ENCODE data around the gene ACSS3. TPM values are rescaled to one million over a fixed set of nuclear protein-coding genes. Genes with fewer than 3 reads are reported as not detected.

Gene ACSS3
- total and polyA plus RNA-seq, 2 of the 8 experiments (the other 6 are each of a cell fraction or from before 2014, with no cell fraction given) = 14.4 to 24.0 TPM

DNA sequence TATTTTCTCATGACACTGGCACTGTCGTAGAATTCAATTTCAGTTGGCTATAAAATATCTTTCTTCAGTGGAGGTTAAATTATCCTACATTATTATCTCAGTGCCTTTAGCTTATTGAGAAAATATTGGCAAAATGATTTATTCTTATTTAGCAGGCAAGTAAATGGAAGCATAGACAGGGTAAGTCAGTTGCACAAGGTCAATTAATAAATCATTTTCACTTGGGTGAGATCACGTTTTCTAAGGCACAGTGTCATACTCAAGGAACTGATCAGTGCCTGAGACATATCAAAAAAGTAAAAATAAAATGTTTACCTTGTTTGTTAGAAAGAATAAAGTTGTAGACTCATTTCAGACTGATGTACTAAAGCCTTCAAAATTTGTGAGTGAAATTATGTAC is 95.0 kb downstream of the ACSS3 start:
- H3K27ac ChIP-seq (ENCODE audit: low read depth, low read length) = no peak overlapping the region
- H3K56ac ChIP-seq (replicated peaks; ENCODE audit: insufficient read length, low read depth, low read length) = no peak overlapping the region
- H2BK20ac ChIP-seq (ENCODE audit: low read length) = no peak overlapping the region
- no peak overlapping the region for H3K14ac ChIP-seq (ENCODE audit: insufficient read length)
- H3K4me2 ChIP-seq (ENCODE audit: insufficient read depth in 1 of 2, low read depth in 2 of 2, low read length in 2 of 2) = no peak overlapping the region
- ChIA-PET POLR2A (ENCODE audit: partially characterized antibody) (no interaction called here), CTCF (ENCODE audit: partially characterized antibody) (no interaction called here)
- no peak overlapping the region for H2BK5ac ChIP-seq (ENCODE audit: low read depth, low read length)
- no peak overlapping the region for H2AFZ ChIP-seq (ENCODE audit: low read length)
- no peak overlapping the region for H4K5ac ChIP-seq (ENCODE audit: insufficient read length, low read depth, low read length)
- no peak overlapping the region for H2BK12ac ChIP-seq (ENCODE audit: low read depth, low read length)
- H4K8ac ChIP-seq (ENCODE audit: extremely low read depth, insufficient read depth, low read length) = no peak overlapping the region
- no peaks in the 10 kb centered on the region for H4K20me1 ChIP-seq (replicated peaks in 1 of 2; ENCODE audit: control insufficient read depth in 1 of 2, insufficient read depth in 2 of 2, low read length in 2 of 2)
- no peak overlapping the region for H2BK15ac ChIP-seq (ENCODE audit: low read length)
- no peak overlapping the region for H2AK5ac ChIP-seq (ENCODE audit: low read depth, low read length)
- FAIRE-seq (no peak), DNase-seq (ENCODE audit: low read depth in 1 of 2, low spot score in 2 of 2) (no peak)
- H3K4me3 ChIP-seq (ENCODE audit: extremely low read depth in 1 of 4, insufficient read depth in 2 of 4, low read depth in 3 of 4, low read length in 4 of 4) = no peak overlapping the region
- H3K79me1 ChIP-seq (ENCODE audit: low read depth, low read length) = no peaks in the 10 kb centered on the region
- H3K9me3 ChIP-seq (ENCODE audit: insufficient read depth in 2 of 2, low read depth in 1 of 2, low read length in 1 of 2) = no peaks in the 10 kb centered on the region
- H3K4me1 ChIP-seq (replicated peaks in 1 of 4; ENCODE audit: control insufficient read depth in 3 of 4, insufficient read depth in 4 of 4, low read length in 3 of 4) = no peaks in the 10 kb centered on the region
- H3K4ac ChIP-seq (replicated peaks; ENCODE audit: insufficient read length, low read depth, low read length) = no peak overlapping the region
- H3K23me2 ChIP-seq (ENCODE audit: low read depth, low read length) = no peaks in the 10 kb centered on the region
- no peak overlapping the region for H3K23ac ChIP-seq (ENCODE audit: insufficient read length)
- no peak overlapping the region for H3K9ac ChIP-seq (replicated peaks in 1 of 4; ENCODE audit: extremely low read depth in 1 of 4, low read depth in 3 of 4, low read length in 3 of 4)
- H3K18ac ChIP-seq (ENCODE audit: extremely low read depth, low read length) = no peak overlapping the region
- H2BK120ac ChIP-seq (replicated peaks; ENCODE audit: low read depth, low read length) = no peak overlapping the region
- peaks cover 0 to 10% (median 4%) of the 10 kb centered on the region in 4 experiments; a peak in 3 of 8 replicates for H3K36me3 ChIP-seq (ENCODE audit: control insufficient read depth in 2 of 4, insufficient read depth in 4 of 4, low read length in 3 of 4)
- 91% methylated on average over 2 of the region's 2 CpGs; no CpG with 5 or more reads in 1 of the 2 experiments for WGBS, 2 experiments (ENCODE audit: extremely low coverage in 1 of 2, insufficient coverage in 1 of 2, insufficient read length in 1 of 2, insufficient replicate concordance in 2 of 2, low coverage in 1 of 2, low lambda C conversion rate in 2 of 2, missing lambda C conversion rate in 1 of 2)
- H4K91ac ChIP-seq (replicated peaks; ENCODE audit: insufficient read length, low read length) = no peak overlapping the region
- no peaks in the 10 kb centered on the region for H3K27me3 ChIP-seq (replicated peaks in 1 of 4; ENCODE audit: control insufficient read depth in 3 of 4, extremely low read depth in 1 of 4, insufficient read depth in 3 of 4, low read length in 3 of 4)
- no peaks in the 10 kb centered on the region for H3K79me2 ChIP-seq (ENCODE audit: control insufficient read depth in 1 of 2, insufficient read depth in 2 of 2, low read length in 2 of 2)
- TF ChIP-seq SIX5 (IDR thresholded peaks at IDR 0.05; ENCODE audit: low read depth, low read length) (no peak), EP300 (IDR thresholded peaks at IDR 0.05; ENCODE audit: borderline replicate concordance in 1 of 2, low read depth in 2 of 2, low read length in 2 of 2) (no peak), ASH2L (IDR thresholded peaks at IDR 0.05; ENCODE audit: low read length) (no peak), SP2 (IDR thresholded peaks at IDR 0.05; ENCODE audit: low read length) (no peak), EGR1 (IDR thresholded peaks at IDR 0.05; ENCODE audit: borderline replicate concordance, low read depth, low read length) (no peak), POU5F1 (IDR thresholded peaks at IDR 0.05; ENCODE audit: low read depth, low read length) (no peak), RAD21 (IDR thresholded peaks at IDR 0.05 in 1 of 2, conservative IDR thresholded peaks at IDR 0.05 in 1 of 2; ENCODE audit: low read depth in 2 of 2, low read length in 2 of 2) (no peak), TAF1 (IDR thresholded peaks at IDR 0.05; ENCODE audit: low read depth, low read length) (no peak), SAP30 (IDR thresholded peaks at IDR 0.05; ENCODE audit: insufficient read depth, insufficient replicate concordance, low read length) (no peak)
- TF ChIP-seq, protein P1, sequence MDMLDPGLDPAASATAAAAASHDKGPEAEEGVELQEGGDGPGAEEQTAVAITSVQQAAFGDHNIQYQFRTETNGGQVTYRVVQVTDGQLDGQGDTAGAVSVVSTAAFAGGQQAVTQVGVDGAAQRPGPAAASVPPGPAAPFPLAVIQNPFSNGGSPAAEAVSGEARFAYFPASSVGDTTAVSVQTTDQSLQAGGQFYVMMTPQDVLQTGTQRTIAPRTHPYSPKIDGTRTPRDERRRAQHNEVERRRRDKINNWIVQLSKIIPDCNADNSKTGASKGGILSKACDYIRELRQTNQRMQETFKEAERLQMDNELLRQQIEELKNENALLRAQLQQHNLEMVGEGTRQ (IDR thresholded peaks at IDR 0.05; ENCODE audit: low read length) = no peak

Data from H1 (cell line).